K562 (cell line): ENCODE data around the gene DNAJB13. TPM values are rescaled to one million over a fixed set of nuclear protein-coding genes. Genes with fewer than 3 reads are reported as not detected.

Experiments used
- ARNT ChIP-seq, 2 experiments: fragments of 450-650 bp; IDR thresholded peaks; 2 replicates each; pipeline ENCODE4 v1.6.1; 2016; ENCODE audit warnings: mild to moderate bottlenecking in 1 of 2
- ATF3 ChIP-seq, 2 experiments: fragments of 450-650 bp in 1 of 2; sonication (generic) in 1 of 2; formaldehyde crosslinking in 1 of 2; IDR thresholded peaks in 1 of 2; conservative IDR thresholded peaks in 1 of 2; 2 replicates each; pipeline versions ENCODE4 v1.6.1 to v1.8.1; 2016 to 2023; ENCODE audit warnings: mild to moderate bottlenecking in 2 of 2, moderate library complexity in 2 of 2, inconsistent platforms in 1 of 2, missing genetic modification reagents in 1 of 2
- CBFB ChIP-seq: sonication (generic); formaldehyde crosslinking; IDR thresholded peaks from 2 replicates; pipeline ENCODE4 v1.4.0; 2020; ENCODE audit warnings: mild to moderate bottlenecking, missing genetic modification reagents
- DIDO1 ChIP-seq: fragments of 450-650 bp; IDR thresholded peaks from 2 replicates; pipeline ENCODE4 v1.6.1; 2016; ENCODE audit warnings: low read depth, missing biosample characterization, missing genetic modification characterization
- ETS1 ChIP-seq: conservative IDR thresholded peaks from 2 replicates; pipeline ENCODE4 v1.6.1; 2011; ENCODE audit warnings: low read depth, mild to moderate bottlenecking, low read length; ENCODE audit not compliant: control insufficient read depth
- FOXA3 ChIP-seq, 2 experiments: fragments of 450-650 bp in 1 of 2; sonication (generic) in 1 of 2; formaldehyde crosslinking; IDR thresholded peaks in 1 of 2; conservative IDR thresholded peaks in 1 of 2; 2 replicates each; pipeline versions ENCODE4 v1.4.0 to v1.8.0; 2020 to 2022; ENCODE audit warnings: mild to moderate bottlenecking in 2 of 2, missing genetic modification reagents in 1 of 2
- KDM1A ChIP-seq, 2 experiments: fragments of 450-650 bp; IDR thresholded peaks; 2 replicates each; pipeline ENCODE4 v1.6.1; 2016; ENCODE audit warnings: mild to moderate bottlenecking in 2 of 2
- MXD1 ChIP-seq: fragments of 250-450 bp; sonication (Bioruptor Pico); IDR thresholded peaks from 2 replicates; pipeline ENCODE4 v1.8.0; 2021; ENCODE audit warnings: borderline replicate concordance, mild to moderate bottlenecking, moderate library complexity; ENCODE audit not compliant: poor library complexity, severe bottlenecking
- PML ChIP-seq: IDR thresholded peaks from 2 replicates; pipeline ENCODE4 v1.6.1; 2012; ENCODE audit warnings: low read length, inconsistent platforms
- RCOR1 ChIP-seq, 2 experiments: IDR thresholded peaks; 2 replicates each; pipeline ENCODE4 v1.6.1; 2012; ENCODE audit warnings: low read depth in 2 of 2, low read length in 2 of 2, borderline replicate concordance in 1 of 2, improper control_type of control experiment in 1 of 2
- SIN3A ChIP-seq, 2 experiments: fragments of 150-350 bp in 1 of 2; IDR thresholded peaks; 2 replicates each; pipeline ENCODE4 v1.6.1; 2011 to 2016; ENCODE audit warnings: borderline replicate concordance in 2 of 2, low read depth in 2 of 2, low read length in 2 of 2, mild to moderate bottlenecking in 2 of 2, moderate library complexity in 2 of 2; ENCODE audit not compliant: control insufficient read depth in 1 of 2
- TGIF2 ChIP-seq: sonication (generic); formaldehyde crosslinking; IDR thresholded peaks from 2 replicates; pipeline ENCODE4 v1.8.1; 2022; ENCODE audit warnings: mild to moderate bottlenecking, missing genetic modification reagents, moderate library complexity
- XRCC5 ChIP-seq: fragments of 200-400 bp; formaldehyde crosslinking; IDR thresholded peaks from 2 replicates; pipeline ENCODE4 v1.6.1; 2017; ENCODE audit warnings: low read depth, mild to moderate bottlenecking, low read length
- YBX1 ChIP-seq: fragments of 450-650 bp; IDR thresholded peaks from 2 replicates; pipeline ENCODE4 v1.7.1; 2016; ENCODE audit warnings: mild to moderate bottlenecking
- ZNF124 ChIP-seq: sonication (generic); formaldehyde crosslinking; IDR thresholded peaks from 2 replicates; pipeline ENCODE4 v1.8.1; 2022; ENCODE audit warnings: missing genetic modification reagents
- ZNF140 ChIP-seq: fragments of 250-450 bp; sonication (Bioruptor Pico); IDR thresholded peaks from 2 replicates; pipeline ENCODE4 v1.8.0; 2021; ENCODE audit warnings: moderate library complexity, mild to moderate bottlenecking, inconsistent platforms
- ZNF282 ChIP-seq: sonication (generic); formaldehyde crosslinking; IDR thresholded peaks from 2 replicates; pipeline ENCODE4 v1.8.1; 2023; ENCODE audit warnings: missing genetic modification reagents
- ZNF551 ChIP-seq: fragments of 250-450 bp; sonication (Bioruptor Pico); IDR thresholded peaks from 2 replicates; pipeline ENCODE4 v1.5.0; 2021; ENCODE audit warnings: mild to moderate bottlenecking, moderate library complexity
- ZNF740 ChIP-seq, 3 experiments: fragments of 200-800 bp in 1 of 3; sonication (Bioruptor generic) in 1 of 3; sonication (generic) in 1 of 3; formaldehyde crosslinking in 1 of 3; IDR thresholded peaks; 2 replicates each; pipeline versions ENCODE4 v1.6.1 to v1.8.0; 2016 to 2022; ENCODE audit warnings: mild to moderate bottlenecking in 2 of 3, missing compliant biosample characterization in 2 of 3, missing genetic modification characterization in 2 of 3, missing genetic modification reagents in 1 of 3
- polyA plus RNA-seq, 8 experiments: library from polyadenylated mRNA; depleted of rRNA in 4 of 8; stranded (reverse) in 5 of 8; unstranded in 3 of 8; fragments of >200 nt; fragmentation: Nextera tagmentation in 2 of 8; fragmentation: Illumina TruSeq in 1 of 8; extraction: Ambion mirVana in 2 of 8; extraction: Trizol in 1 of 8; gene quantifications; 2 replicates each; pipeline versions ENCODE4 v1.2.1 to v1.2.3, GENCODE V29; 2011 to 2014; ENCODE audit warnings: inconsistent platforms in 1 of 8, missing spikeins in 1 of 8
- total RNA-seq, 7 experiments: library from RNA; depleted of rRNA in 6 of 7; stranded (reverse); fragments of >200 nt in 6 of 7; fragmentation: Illumina TruSeq in 2 of 7; extraction: Trizol in 2 of 7; gene quantifications; 2 replicates each; pipeline versions ENCODE4 v1.2.1 to v1.2.3, GENCODE V29; 2011 to 2021; ENCODE audit warnings: low replicate concordance in 1 of 7
- TF ChIP-seq, protein P1 (sequence below): fragments of 450-650 bp; formaldehyde crosslinking; IDR thresholded peaks from 2 replicates; pipeline ENCODE4 v1.4.0; 2020; ENCODE audit warnings: mild to moderate bottlenecking, moderate library complexity

Gene DNAJB13
- total and polyA plus RNA-seq, 9 of the 15 experiments (the other 6 are each of a cell fraction or from before 2014, with no cell fraction given), result 0.14 TPM; not detected in 8

DNA sequence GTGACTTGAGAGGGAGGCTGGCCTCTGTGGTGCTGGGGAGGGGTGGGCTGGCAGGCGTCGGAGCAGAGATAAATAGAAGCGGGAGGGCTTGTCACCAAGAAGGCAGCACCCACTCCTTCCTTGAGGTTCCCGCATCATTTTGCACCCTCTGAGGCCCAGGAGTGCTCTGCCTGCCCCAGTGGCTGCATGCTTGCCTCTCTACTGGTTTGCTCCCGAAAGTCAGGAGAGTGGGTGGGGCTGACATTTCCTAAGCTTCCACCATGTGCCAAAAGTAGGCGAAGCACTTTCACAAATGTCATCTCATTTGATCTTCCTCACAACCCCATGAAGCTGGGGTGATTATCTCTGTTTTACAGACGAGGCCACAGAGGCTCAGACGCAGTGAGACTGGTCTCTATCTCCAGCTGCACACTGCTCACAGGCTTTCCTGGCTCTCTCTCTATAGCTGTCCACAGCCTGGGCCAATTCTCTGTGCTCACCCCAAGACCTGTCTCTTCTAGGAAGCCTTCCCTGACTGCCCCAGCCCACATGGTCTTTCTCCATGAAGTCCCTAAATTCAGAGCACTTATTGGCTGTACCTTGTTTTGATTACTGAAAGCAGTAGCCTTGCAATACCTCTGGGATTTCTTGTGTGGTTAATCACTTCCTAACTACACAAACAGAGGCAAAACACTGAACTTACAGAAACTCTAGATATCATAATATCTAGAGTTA, 60.7 kb downstream of the DNAJB13 start (continued):
- TF ChIP-seq ATF3 (IDR thresholded peaks at IDR 0.05) (peak; percentile 35; the same call in 1 of the 2 replicates), ATF3 (CRISPR knock-in tag; conservative IDR thresholded peaks at IDR 0.05) (peak; percentile 39), ZNF740 (CRISPR knock-in tag; IDR thresholded peaks at IDR 0.05) (peak; percentile 62; the same call in 1 of the 2 replicates), ZNF740 (tag; IDR thresholded peaks at IDR 0.05) (no peak), ZNF140 (CRISPR knock-in tag) (0 out of 2 replicates have a peak, but pooled peaks have one; percentile 39), KDM1A (IDR thresholded peaks at IDR 0.05) (peak; percentile 95 to 97), ZNF124 (CRISPR knock-in tag) (no peak), DIDO1 (no peak), ZNF551 (CRISPR knock-in tag) (no peak), PML (peak; percentile 98), CBFB (CRISPR knock-in tag) (peak; percentile 95), XRCC5 (no peak), FOXA3 (CRISPR knock-in tag; conservative IDR thresholded peaks at IDR 0.05 in 1 of 2, IDR thresholded peaks at IDR 0.05 in 1 of 2) (no peak; a peak in 1 of 4 replicates), RCOR1 (IDR thresholded peaks at IDR 0.05; ENCODE audit: borderline replicate concordance in 1 of 2, low read depth in 2 of 2, low read length in 2 of 2) (peak; percentile 96 to 97), MXD1 (CRISPR knock-in tag) (peak; percentile 13), ZNF282 (no peak), ARNT (IDR thresholded peaks at IDR 0.05) (peak; percentile 91 to 97), ETS1 (peak; percentile 92), TGIF2 (no peak), SIN3A (IDR thresholded peaks at IDR 0.05; ENCODE audit: borderline replicate concordance in 2 of 2, control insufficient read depth in 1 of 2, low read depth in 2 of 2, low read length in 2 of 2) (peak in 1 of 2 experiments; percentile 60; a peak in 1 of 4 replicates), YBX1 (no peak)
- TF ChIP-seq, protein P1, sequence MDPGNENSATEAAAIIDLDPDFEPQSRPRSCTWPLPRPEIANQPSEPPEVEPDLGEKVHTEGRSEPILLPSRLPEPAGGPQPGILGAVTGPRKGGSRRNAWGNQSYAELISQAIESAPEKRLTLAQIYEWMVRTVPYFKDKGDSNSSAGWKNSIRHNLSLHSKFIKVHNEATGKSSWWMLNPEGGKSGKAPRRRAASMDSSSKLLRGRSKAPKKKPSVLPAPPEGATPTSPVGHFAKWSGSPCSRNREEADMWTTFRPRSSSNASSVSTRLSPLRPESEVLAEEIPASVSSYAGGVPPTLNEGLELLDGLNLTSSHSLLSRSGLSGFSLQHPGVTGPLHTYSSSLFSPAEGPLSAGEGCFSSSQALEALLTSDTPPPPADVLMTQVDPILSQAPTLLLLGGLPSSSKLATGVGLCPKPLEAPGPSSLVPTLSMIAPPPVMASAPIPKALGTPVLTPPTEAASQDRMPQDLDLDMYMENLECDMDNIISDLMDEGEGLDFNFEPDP (CRISPR knock-in tag), result no peak
